ENCODE results near the gene TTBK2. TPM values are rescaled to one million over a fixed set of nuclear protein-coding genes. Genes with fewer than 3 reads are reported as not detected.
A peak's percentile ranks its signal among the peaks of the same experiment; 100 is the strongest.
"Not testable (repeated sequence)": the region's sequence is repeated elsewhere in the genome, so short reads cannot be mapped to it uniquely, and the experiment has no call there.

The TTBK2 gene
- total RNA-seq, result 12.5 and 20.1 TPM in 2 replicates

- no peaks in the 10 kb centered on the region for H3K27me3 ChIP-seq (ENCODE audit: control insufficient read depth, insufficient read depth, low read length)
- peak; percentile 85 for DNase-seq (ENCODE audit: low read depth)
- H3K4me3 ChIP-seq (ENCODE audit: low read depth, low read length), result peak within 1 kb of the TSS; percentile 88
- no peaks in the 10 kb centered on the region for H3K36me3 ChIP-seq (ENCODE audit: control insufficient read depth, insufficient read depth, low read length)
- TF ChIP-seq CTCF (IDR thresholded peaks at IDR 0.05; ENCODE audit: insufficient read depth, low read length, poor library complexity, severe bottlenecking), result no peak
Observed at GRCh38 chr15:42920519-42921341, at the start of gene TTBK2. TTBK2 (minus strand) TSS chr15:42920778; CDS start chr15:42878617, 42,161 bp downstream.

DNA sequence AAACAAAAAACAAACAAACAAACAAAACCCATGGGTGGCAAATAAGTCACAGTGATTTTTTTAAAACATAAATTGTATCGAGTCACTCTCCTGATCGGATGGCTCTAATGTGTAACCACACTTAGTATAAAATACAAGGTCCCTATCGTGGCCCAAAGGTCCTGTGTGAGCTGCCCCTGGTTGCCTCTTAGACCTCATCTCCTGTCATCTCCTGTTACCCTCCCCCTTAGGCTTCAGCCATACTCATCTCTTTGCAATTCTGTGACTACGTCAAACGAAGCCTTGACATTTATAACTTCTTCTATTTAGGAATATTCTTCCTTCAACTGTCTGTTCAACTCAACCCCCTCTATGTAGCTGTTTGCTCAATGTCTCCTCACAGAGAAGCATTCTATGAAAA, 43.9 kb upstream of the TTBK2 start:
- peaks cover 2% of the 10 kb centered on the region for H3K36me3 ChIP-seq (ENCODE audit: control insufficient read depth, insufficient read depth, low read length)
- DNase-seq (ENCODE audit: low read depth), result no peak
- H3K4me3 ChIP-seq (ENCODE audit: low read depth, low read length), result no peak overlapping the region
- no peak for TF ChIP-seq CTCF (IDR thresholded peaks at IDR 0.05; ENCODE audit: insufficient read depth, low read length, poor library complexity, severe bottlenecking)
- H3K27me3 ChIP-seq (ENCODE audit: control insufficient read depth, insufficient read depth, low read length), result no peaks in the 10 kb centered on the region

DNA sequence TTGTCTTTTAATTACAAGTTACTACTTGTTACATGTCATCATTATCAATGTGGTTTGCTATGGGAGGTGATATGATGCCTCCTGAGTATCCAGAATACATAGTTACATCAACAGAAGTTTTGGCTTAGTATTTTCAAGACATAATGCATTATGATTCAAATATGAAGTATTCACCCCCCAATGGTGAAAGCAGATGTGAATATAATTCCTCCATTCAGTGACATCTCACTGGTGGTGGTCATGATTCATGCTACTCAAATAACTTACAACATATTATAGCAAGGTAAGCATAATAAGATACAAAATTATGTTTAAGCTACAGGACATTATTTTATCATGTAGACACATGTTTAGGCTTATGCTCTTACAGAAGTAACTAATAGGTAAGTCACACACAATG, 34.9 kb upstream of the TTBK2 start:
- no peaks in the 10 kb centered on the region for H3K27me3 ChIP-seq (ENCODE audit: control insufficient read depth, insufficient read depth, low read length)
- no peak for DNase-seq (ENCODE audit: low read depth)
- H3K4me3 ChIP-seq (ENCODE audit: low read depth, low read length), result no peak overlapping the region
- H3K36me3 ChIP-seq (ENCODE audit: control insufficient read depth, insufficient read depth, low read length), result peaks cover 2% of the 10 kb centered on the region
- TF ChIP-seq CTCF (IDR thresholded peaks at IDR 0.05; ENCODE audit: insufficient read depth, low read length, poor library complexity, severe bottlenecking), result no peak

- Histone ChIP-seq H3K4me3 (ENCODE audit: low read depth, low read length) (no peak overlapping the region), H3K36me3 (ENCODE audit: control insufficient read depth, insufficient read depth, low read length) (peaks cover 2% of the 10 kb centered on the region), H3K27me3 (ENCODE audit: control insufficient read depth, insufficient read depth, low read length) (no peaks in the 10 kb centered on the region)
- DNase-seq (ENCODE audit: low read depth), result no peak
- TF ChIP-seq CTCF (IDR thresholded peaks at IDR 0.05; ENCODE audit: insufficient read depth, low read length, poor library complexity, severe bottlenecking), result no peak
Observed at GRCh38 chr15:42954291-42954690, 33.7 kb upstream of the TTBK2 start.

DNA sequence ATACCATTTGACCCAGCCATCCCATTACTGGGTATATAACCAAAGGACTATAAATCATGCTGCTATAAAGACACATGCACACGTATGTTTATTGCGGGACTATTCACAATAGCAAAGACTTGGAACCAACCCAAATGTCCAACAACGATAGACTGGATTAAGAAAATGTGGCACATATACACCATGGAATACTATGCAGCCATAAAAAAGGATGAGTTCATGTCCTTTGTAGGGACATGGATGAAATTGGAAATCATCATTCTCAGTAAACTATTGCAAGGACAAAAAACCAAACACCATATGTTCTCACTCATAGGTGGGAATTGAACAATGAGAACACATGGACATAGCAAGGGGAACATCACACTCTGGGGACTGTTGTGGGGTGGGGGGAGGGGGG, 28.3 kb upstream of the TTBK2 start:
- DNase-seq (ENCODE audit: low read depth); H3K4me3 ChIP-seq (ENCODE audit: low read depth, low read length); H3K36me3 ChIP-seq (ENCODE audit: control insufficient read depth, insufficient read depth, low read length); H3K27me3 ChIP-seq (ENCODE audit: control insufficient read depth, insufficient read depth, low read length): not testable (repeated sequence)

- no peak for TF ChIP-seq CTCF (IDR thresholded peaks at IDR 0.05; ENCODE audit: insufficient read depth, low read length, poor library complexity, severe bottlenecking)
- H3K36me3 ChIP-seq (ENCODE audit: control insufficient read depth, insufficient read depth, low read length), result no peaks in the 10 kb centered on the region
- H3K27me3 ChIP-seq (ENCODE audit: control insufficient read depth, insufficient read depth, low read length), result no peaks in the 10 kb centered on the region
- no peak for DNase-seq (ENCODE audit: low read depth)
- no peak overlapping the region for H3K4me3 ChIP-seq (ENCODE audit: low read depth, low read length)
Observed at GRCh38 chr15:42940527-42940926, 19.9 kb upstream of the TTBK2 start.
